GM12878 (cell line): Measurements from ENCODE around the gene HASPIN. TPM values are rescaled to one million over a fixed set of nuclear protein-coding genes. Genes with fewer than 3 reads are reported as not detected.
A peak's percentile ranks its signal among the peaks of the same experiment; 100 is the strongest.
"Not testable (repeated sequence)": the region's sequence is repeated elsewhere in the genome, so short reads cannot be mapped to it uniquely, and the experiment has no call there.

Source experiments
- ATAC-seq: fragments of 200-7000 bp; cut with Tn5 transposase; 3 replicates; pipeline ENCODE4 v1.9.1; 2020; ENCODE audit warnings: mild to moderate bottlenecking, moderate library complexity
- BruUV-seq: library from RNA; stranded (reverse); fragments of 400-500 nt; replicated peaks from 2 replicates; lab custom pipeline; 2021; lab: Mats Ljungman, UMichigan
- CTCF ChIA-PET: fragments of 300-600 bp; sonication (Branson Sonifier 250); formaldehyde crosslinking; extraction: SDS; loops from one replicate; lab custom pipeline; 2021; ENCODE audit warnings: inconsistent platforms; lab: Yijun Ruan, JAX
- POLR2A ChIA-PET: fragments of 350-600 bp; formaldehyde crosslinking; extraction: SDS; loops from one replicate; lab custom pipeline; 2021; ENCODE audit warnings: inconsistent platforms; lab: Charles Lee
- RAD21 ChIA-PET: fragments of 300-600 bp; sonication (Branson Sonifier 250); formaldehyde crosslinking; loops from one replicate; lab custom pipeline; 2023; ENCODE audit warnings: antibody characterized with exemption; ENCODE audit not compliant: unreplicated experiment; lab: Charles Lee
- SMC1A ChIA-PET: fragments of 300-600 bp; sonication (Branson Sonifier 250); formaldehyde crosslinking; loops from one replicate; lab custom pipeline; 2023; ENCODE audit not compliant: unreplicated experiment, uncharacterized antibody; lab: Charles Lee
- DNase-seq: peaks from one replicate; pipeline ENCODE4 v3.0.0-alpha.2; 2011; ENCODE audit warnings: low read depth, low spot score
- FAIRE-seq: peaks from 3 replicates; lab custom pipeline; 2011; peaks lifted over from hg19 to GRCh38; lab: Jason Lieb, UNC
- H2AFZ ChIP-seq: 2 replicates; pipeline ENCODE4 v1.6.0; 2011; ENCODE audit warnings: low read depth, low read length, control low read depth; ENCODE audit not compliant: control insufficient read depth
- H3K27ac ChIP-seq: 2 replicates; pipeline ENCODE4 v1.5.1; 2011; ENCODE audit warnings: control low read depth; ENCODE audit not compliant: control insufficient read depth, insufficient read depth
- H3K27me3 ChIP-seq, 2 experiments: replicated peaks in 1 of 2; 2 replicates each; pipeline versions ENCODE4 v1.6.0 to v1.6.1; 2011; ENCODE audit warnings: low read length in 1 of 2; ENCODE audit not compliant: control insufficient read depth in 2 of 2, insufficient read depth in 2 of 2
- H3K36me3 ChIP-seq, 2 experiments: 2 replicates each; pipeline ENCODE4 v1.5.1; 2011; ENCODE audit warnings: low read length in 1 of 2; ENCODE audit not compliant: control insufficient read depth in 2 of 2, insufficient read depth in 2 of 2
- H3K4me1 ChIP-seq: 2 replicates; pipeline ENCODE4 v1.6.1; 2011; ENCODE audit warnings: mild to moderate bottlenecking, low read length, moderate library complexity, mixed read lengths; ENCODE audit not compliant: control insufficient read depth, insufficient read depth
- H3K4me2 ChIP-seq: 2 replicates; pipeline ENCODE4 v1.6.0; 2011; ENCODE audit warnings: control low read depth; ENCODE audit not compliant: control insufficient read depth, insufficient read depth
- H3K4me3 ChIP-seq: fragments of 200-600 bp; sonication (generic); 2 replicates; pipeline ENCODE4 v1.5.1; 2016
- H3K79me2 ChIP-seq: 2 replicates; pipeline ENCODE4 v1.6.0; 2011; ENCODE audit warnings: low read length; ENCODE audit not compliant: control insufficient read depth, insufficient read depth
- H3K9ac ChIP-seq: 2 replicates; pipeline ENCODE4 v1.8.0; 2011; ENCODE audit warnings: low read length, control low read depth, mixed read lengths; ENCODE audit not compliant: control insufficient read depth, insufficient read depth
- H3K9me3 ChIP-seq: replicated peaks from 3 replicates; pipeline ENCODE4 v1.5.1; 2011; ENCODE audit warnings: mild to moderate bottlenecking, low read length; ENCODE audit not compliant: control insufficient read depth, insufficient read depth
- H4K20me1 ChIP-seq: 2 replicates; pipeline ENCODE4 v1.6.0; 2011; ENCODE audit not compliant: control insufficient read depth, insufficient read depth
- IRF3 ChIP-seq: fragments of 450-650 bp; IDR thresholded peaks from 2 replicates; pipeline ENCODE4 v1.6.1; 2014; ENCODE audit warnings: mild to moderate bottlenecking
- NFYB ChIP-seq: IDR thresholded peaks from 2 replicates; pipeline ENCODE4 v1.6.1; 2011; ENCODE audit warnings: low read depth, mild to moderate bottlenecking, low read length, improper control_type of control experiment, moderate library complexity; ENCODE audit not compliant: insufficient read depth
- NR2F1 ChIP-seq: fragments of 450-650 bp; conservative IDR thresholded peaks from 2 replicates; pipeline ENCODE4 v1.6.1; 2017; ENCODE audit warnings: mild to moderate bottlenecking
- TCF7 ChIP-seq: IDR thresholded peaks from 2 replicates; pipeline ENCODE4 v1.6.1; 2014; ENCODE audit warnings: antibody characterized with exemption, borderline replicate concordance
- WGBS: methylation state at CpG from one replicate; pipeline ENCODE4 v1.1.6; 2016; ENCODE audit warnings: low lambda C conversion rate; ENCODE audit not compliant: insufficient replicate concordance, insufficient coverage; ENCODE audit errors: missing lambda C conversion rate; 5-methylcytosine and 5-hydroxymethylcytosine counted together
- in situ Hi-C: fragments of 300-500 bp; cut with MboI; formaldehyde crosslinking; loops from 9 replicates; pipeline ENCODE4 v1.14.3; 2018; ENCODE audit warnings: mixed read lengths
- intact Hi-C: fragments of 100-400 bp; cut with micrococcal nuclease; formaldehyde crosslinking; loops from one replicate; pipeline ENCODE4 v1.14.2; 2022; ENCODE audit not compliant: unreplicated experiment
- polyA plus RNA-seq, 11 experiments: library from polyadenylated mRNA; depleted of rRNA in 4 of 11; unstranded in 6 of 11; stranded (reverse) in 5 of 11; fragments of >200 nt; fragmentation: Nextera tagmentation in 4 of 11; fragmentation: Illumina TruSeq in 1 of 11; extraction: Ambion mirVana in 4 of 11; extraction: Trizol in 1 of 11; gene quantifications; 1 replicate in 1 of 11; 2 replicates in 10 of 11; pipeline versions ENCODE4 v1.2.1 to v1.2.3, GENCODE V29; 2011 to 2016; ENCODE audit warnings: inconsistent platforms in 2 of 11, missing spikeins in 2 of 11, low read depth in 1 of 11
- total RNA-seq, 4 experiments: library from RNA; depleted of rRNA in 3 of 4; stranded (reverse); fragments of >200 nt in 3 of 4; fragmentation: Illumina TruSeq in 1 of 4; extraction: Trizol in 1 of 4; gene quantifications; 2 replicates each; pipeline versions ENCODE4 v1.2.1 to v1.2.3, GENCODE V29; 2013 to 2021

Gene HASPIN
- total and polyA plus RNA-seq, 10 of the 15 experiments (the other 5 are each of a cell fraction or from before 2014, with no cell fraction given): 0.80 to 18.0 (median 10.1) TPM

- not testable (repeated sequence) for H3K27me3 ChIP-seq, H3K79me2 ChIP-seq, BruUV-seq, H3K4me1 ChIP-seq, H3K4me3 ChIP-seq, H3K9ac ChIP-seq
- peaks cover 15% of the 10 kb centered on the region; the same call in 2 of the 3 replicates for H3K9me3 ChIP-seq
- in situ Hi-C loops: loop anchor here (25.0 kb wide), 1 partner anchor 1510 kb away; no protein-coding TSS in a partner anchor
- TF ChIP-seq NFYB: peak; percentile 83
- TF ChIP-seq, all 136 proteins: peak for 1; not testable (repeated sequence) for 135
- H3K27ac ChIP-seq, DNase-seq, ATAC-seq, H2AFZ ChIP-seq, FAIRE-seq, intact Hi-C loops, H4K20me1 ChIP-seq, H3K4me2 ChIP-seq, CTCF ChIA-PET, H3K36me3 ChIP-seq, RAD21 ChIA-PET: not testable (repeated sequence)
- SMC1A ChIA-PET: interaction anchor here (1.3 to 1.9 kb wide), 2 partner anchors 9 to 21 kb away, joined by 4 to 5 read pairs; no protein-coding TSS in a partner anchor
- WGBS: 83% methylated on average over 7 of the region's 7 CpGs
- POLR2A ChIA-PET: interaction anchor here (0.9 kb wide), 1 partner anchor 9 kb away, joined by 5 read pairs; no protein-coding TSS in a partner anchor
Measured at GRCh38 chr17:3702041-3702539, 21.6 kb upstream of the HASPIN start.

GRCh38 chr17:3704931-3705717, 18.6 kb upstream of the HASPIN start:
- Histone ChIP-seq H3K27ac (no peak overlapping the region), H3K9me3 (peaks cover 3% of the 10 kb centered on the region; the same call in 2 of the 3 replicates), H3K4me3 (no peak overlapping the region), H3K9ac (no peak overlapping the region), H3K27me3 (no peaks in the 10 kb centered on the region), H3K4me1 (peaks cover 4% of the 10 kb centered on the region; the same call in 1 of the 2 replicates), H3K4me2 (no peak overlapping the region), H4K20me1 (no peaks in the 10 kb centered on the region), H3K36me3 (no peaks in the 10 kb centered on the region), H2AFZ (no peak overlapping the region), H3K79me2 (no peaks in the 10 kb centered on the region)
- no peak for DNase-seq
- no peak for FAIRE-seq
- intact Hi-C loops (no loop called here), in situ Hi-C loops (loop anchor here (25.0 kb wide), 1 partner anchor 1507 kb away; no protein-coding TSS in a partner anchor)
- WGBS: 74% methylated on average over 20 of the region's 20 CpGs
- RAD21 ChIA-PET: no interaction called here
- ATAC-seq: no peak
- CTCF ChIA-PET: interaction anchor here (0.6 to 2.1 kb wide), 2 partner anchors 33 to 206 kb away, joined by 3 to 5 read pairs; no protein-coding TSS in a partner anchor
- SMC1A ChIA-PET: no interaction called here
- no peak for TF ChIP-seq NR2F1
- TF ChIP-seq IRF3: no peak
- TF ChIP-seq TCF7: no peak
- POLR2A ChIA-PET: no interaction called here
- no TSS peak for BruUV-seq

- RAD21 ChIA-PET, H3K79me2 ChIP-seq, H3K4me1 ChIP-seq, H3K9ac ChIP-seq, H3K4me2 ChIP-seq, H3K27me3 ChIP-seq, H3K36me3 ChIP-seq, H3K27ac ChIP-seq, intact Hi-C loops, FAIRE-seq, ATAC-seq, H4K20me1 ChIP-seq, BruUV-seq, H2AFZ ChIP-seq, POLR2A ChIA-PET, SMC1A ChIA-PET, DNase-seq, H3K4me3 ChIP-seq, H3K9me3 ChIP-seq: not testable (repeated sequence)
- 91% methylated on average over 1 of the region's 1 CpG for WGBS
- in situ Hi-C loops: loop anchor here (25.0 kb wide), 1 partner anchor 1507 kb away; no protein-coding TSS in a partner anchor
- CTCF ChIA-PET: interaction anchor here (0.6 to 2.1 kb wide), 2 partner anchors 33 to 205 kb away, joined by 3 to 5 read pairs; no protein-coding TSS in a partner anchor
Measured at GRCh38 chr17:3705718-3705984, 18.1 kb upstream of the HASPIN start.
